ENCODE measurements around the gene CTDP1.

DNA sequence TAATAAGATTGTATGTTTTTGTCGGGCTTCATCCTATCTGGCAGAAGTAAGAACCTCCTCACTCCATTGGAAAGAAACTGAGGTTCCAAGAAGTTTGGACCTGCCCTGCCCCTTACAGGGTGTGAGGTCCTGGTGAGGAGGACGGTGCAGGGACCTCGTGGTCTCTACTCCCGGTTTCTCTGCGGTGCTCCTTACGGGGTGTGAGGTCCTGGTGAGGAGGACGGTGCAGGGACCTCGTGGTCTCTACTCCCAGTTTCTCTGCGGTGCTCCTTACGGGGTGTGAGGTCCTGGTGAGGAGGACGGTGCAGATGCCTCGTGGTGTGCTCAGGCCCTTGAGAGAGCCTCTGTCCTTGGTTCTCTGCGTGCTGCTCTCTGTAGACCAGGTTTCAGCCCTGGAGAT lies 5.2 kb downstream of the CTDP1 start:
- TF ChIP-seq POLR2AphosphoS5 (IDR thresholded peaks at IDR 0.05; ENCODE audit: low read depth, low read length): no peak
- TF ChIP-seq TAF1 (IDR thresholded peaks at IDR 0.05; ENCODE audit: borderline replicate concordance, insufficient read depth, low read length): no peak
- no peak for TF ChIP-seq FOXP2 (optimal IDR thresholded peaks at IDR 0.05; ENCODE audit: borderline replicate concordance, extremely low read depth, extremely low read length, insufficient read depth)
- no peak for TF ChIP-seq SIN3A (IDR thresholded peaks at IDR 0.05; ENCODE audit: borderline replicate concordance, insufficient read depth, low read length)
